K562 (cell line): ENCODE data around the gene SOX8. TPM values are rescaled to one million over a fixed set of nuclear protein-coding genes. Genes with fewer than 3 reads are reported as not detected.

Source experiments
- CBX1 ChIP-seq: sonication (generic); IDR thresholded peaks from 2 replicates; pipeline ENCODE4 v1.6.1; 2016; ENCODE audit warnings: antibody characterized with exemption, low read depth, mild to moderate bottlenecking
- ELF4 ChIP-seq: fragments of 450-650 bp; formaldehyde crosslinking; IDR thresholded peaks from 2 replicates; pipeline ENCODE4 v1.4.0; 2022; ENCODE audit warnings: missing genetic modification characterization
- GABPB1 ChIP-seq: sonication (generic); formaldehyde crosslinking; IDR thresholded peaks from 2 replicates; pipeline ENCODE4 v1.8.0; 2022; ENCODE audit warnings: mild to moderate bottlenecking, missing genetic modification reagents
- NELFE ChIP-seq: IDR thresholded peaks from 2 replicates; pipeline ENCODE4 v1.6.1; 2011; ENCODE audit warnings: mild to moderate bottlenecking; ENCODE audit not compliant: insufficient read depth, insufficient read length
- PTBP1 ChIP-seq: fragments of 200-400 bp; formaldehyde crosslinking; IDR thresholded peaks from 2 replicates; pipeline ENCODE4 v1.6.1; 2017; ENCODE audit warnings: low read depth, low read length
- RBM22 ChIP-seq: fragments of 200-400 bp; formaldehyde crosslinking; IDR thresholded peaks from 2 replicates; pipeline ENCODE4 v1.6.1; 2018; ENCODE audit warnings: low read length, low read depth; ENCODE audit not compliant: poor library complexity, severe bottlenecking
- RUNX1 ChIP-seq: sonication (generic); IDR thresholded peaks from 2 replicates; pipeline ENCODE4 v1.6.1; 2016; ENCODE audit warnings: antibody characterized with exemption, low read depth
- STAG1 ChIP-seq: sonication (generic); formaldehyde crosslinking; IDR thresholded peaks from 2 replicates; pipeline ENCODE4 v1.5.0; 2020; ENCODE audit warnings: missing genetic modification reagents, borderline replicate concordance
- U2AF2 ChIP-seq: fragments of 200-400 bp; formaldehyde crosslinking; optimal IDR thresholded peaks from 2 replicates; pipeline ENCODE3; 2017; ENCODE audit warnings: low read depth, mild to moderate bottlenecking, low read length
- XRCC5 ChIP-seq: fragments of 200-400 bp; formaldehyde crosslinking; IDR thresholded peaks from 2 replicates; pipeline ENCODE4 v1.6.1; 2017; ENCODE audit warnings: low read depth, mild to moderate bottlenecking, low read length
- ZNF282 ChIP-seq: sonication (generic); formaldehyde crosslinking; IDR thresholded peaks from 2 replicates; pipeline ENCODE4 v1.8.1; 2023; ENCODE audit warnings: missing genetic modification reagents
- polyA plus RNA-seq, 8 experiments: library from polyadenylated mRNA; depleted of rRNA in 4 of 8; stranded (reverse) in 5 of 8; unstranded in 3 of 8; fragments of >200 nt; fragmentation: Nextera tagmentation in 2 of 8; fragmentation: Illumina TruSeq in 1 of 8; extraction: Ambion mirVana in 2 of 8; extraction: Trizol in 1 of 8; gene quantifications; 2 replicates each; pipeline versions ENCODE4 v1.2.1 to v1.2.3, GENCODE V29; 2011 to 2014; ENCODE audit warnings: inconsistent platforms in 1 of 8, missing spikeins in 1 of 8
- total RNA-seq, 7 experiments: library from RNA; depleted of rRNA in 6 of 7; stranded (reverse); fragments of >200 nt in 6 of 7; fragmentation: Illumina TruSeq in 2 of 7; extraction: Trizol in 2 of 7; gene quantifications; 2 replicates each; pipeline versions ENCODE4 v1.2.1 to v1.2.3, GENCODE V29; 2011 to 2021; ENCODE audit warnings: low replicate concordance in 1 of 7
- TF ChIP-seq, protein P1 (sequence below): sonication (generic); formaldehyde crosslinking; IDR thresholded peaks from 2 replicates; pipeline ENCODE4 v1.8.0; 2022; ENCODE audit warnings: mild to moderate bottlenecking, missing genetic modification reagents
- TF ChIP-seq, protein P2 (sequence below): IDR thresholded peaks from 3 replicates; pipeline ENCODE4 v1.6.1; 2011; ENCODE audit warnings: borderline replicate concordance, mild to moderate bottlenecking, moderate library complexity; ENCODE audit not compliant: insufficient read length; ENCODE audit errors: extremely low read depth

The SOX8 gene
- total and polyA plus RNA-seq, 9 of the 15 experiments (the other 6 are each of a cell fraction or from before 2014, with no cell fraction given) = 0.07 to 0.15 (median 0.15) TPM; not detected in 6

GRCh38 chr16:970386-970765, 11.2 kb upstream of the SOX8 start (continued):
- TF ChIP-seq GABPB1 (CRISPR knock-in tag) (peak; percentile 65; the same call in 1 of the 2 replicates), ZNF282 (CRISPR knock-in tag) (0 out of 2 replicates have a peak, but pooled peaks have one; percentile 4), CBX1 (0 out of 2 replicates have a peak, but pooled peaks have one; percentile 35), RBM22 (no peak), NELFE (no peak), XRCC5 (peak; percentile 45; the same call in 1 of the 2 replicates), RUNX1 (no peak), STAG1 (CRISPR knock-in tag) (no peak), ELF4 (CRISPR knock-in tag) (no peak), PTBP1 (no peak), U2AF2 (no peak)
- TF ChIP-seq, protein P1, sequence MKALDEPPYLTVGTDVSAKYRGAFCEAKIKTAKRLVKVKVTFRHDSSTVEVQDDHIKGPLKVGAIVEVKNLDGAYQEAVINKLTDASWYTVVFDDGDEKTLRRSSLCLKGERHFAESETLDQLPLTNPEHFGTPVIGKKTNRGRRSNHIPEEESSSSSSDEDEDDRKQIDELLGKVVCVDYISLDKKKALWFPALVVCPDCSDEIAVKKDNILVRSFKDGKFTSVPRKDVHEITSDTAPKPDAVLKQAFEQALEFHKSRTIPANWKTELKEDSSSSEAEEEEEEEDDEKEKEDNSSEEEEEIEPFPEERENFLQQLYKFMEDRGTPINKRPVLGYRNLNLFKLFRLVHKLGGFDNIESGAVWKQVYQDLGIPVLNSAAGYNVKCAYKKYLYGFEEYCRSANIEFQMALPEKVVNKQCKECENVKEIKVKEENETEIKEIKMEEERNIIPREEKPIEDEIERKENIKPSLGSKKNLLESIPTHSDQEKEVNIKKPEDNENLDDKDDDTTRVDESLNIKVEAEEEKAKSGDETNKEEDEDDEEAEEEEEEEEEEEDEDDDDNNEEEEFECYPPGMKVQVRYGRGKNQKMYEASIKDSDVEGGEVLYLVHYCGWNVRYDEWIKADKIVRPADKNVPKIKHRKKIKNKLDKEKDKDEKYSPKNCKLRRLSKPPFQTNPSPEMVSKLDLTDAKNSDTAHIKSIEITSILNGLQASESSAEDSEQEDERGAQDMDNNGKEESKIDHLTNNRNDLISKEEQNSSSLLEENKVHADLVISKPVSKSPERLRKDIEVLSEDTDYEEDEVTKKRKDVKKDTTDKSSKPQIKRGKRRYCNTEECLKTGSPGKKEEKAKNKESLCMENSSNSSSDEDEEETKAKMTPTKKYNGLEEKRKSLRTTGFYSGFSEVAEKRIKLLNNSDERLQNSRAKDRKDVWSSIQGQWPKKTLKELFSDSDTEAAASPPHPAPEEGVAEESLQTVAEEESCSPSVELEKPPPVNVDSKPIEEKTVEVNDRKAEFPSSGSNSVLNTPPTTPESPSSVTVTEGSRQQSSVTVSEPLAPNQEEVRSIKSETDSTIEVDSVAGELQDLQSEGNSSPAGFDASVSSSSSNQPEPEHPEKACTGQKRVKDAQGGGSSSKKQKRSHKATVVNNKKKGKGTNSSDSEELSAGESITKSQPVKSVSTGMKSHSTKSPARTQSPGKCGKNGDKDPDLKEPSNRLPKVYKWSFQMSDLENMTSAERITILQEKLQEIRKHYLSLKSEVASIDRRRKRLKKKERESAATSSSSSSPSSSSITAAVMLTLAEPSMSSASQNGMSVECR (CRISPR knock-in tag) = no peak; the same call in 1 of the 2 replicates
- TF ChIP-seq, protein P2, sequence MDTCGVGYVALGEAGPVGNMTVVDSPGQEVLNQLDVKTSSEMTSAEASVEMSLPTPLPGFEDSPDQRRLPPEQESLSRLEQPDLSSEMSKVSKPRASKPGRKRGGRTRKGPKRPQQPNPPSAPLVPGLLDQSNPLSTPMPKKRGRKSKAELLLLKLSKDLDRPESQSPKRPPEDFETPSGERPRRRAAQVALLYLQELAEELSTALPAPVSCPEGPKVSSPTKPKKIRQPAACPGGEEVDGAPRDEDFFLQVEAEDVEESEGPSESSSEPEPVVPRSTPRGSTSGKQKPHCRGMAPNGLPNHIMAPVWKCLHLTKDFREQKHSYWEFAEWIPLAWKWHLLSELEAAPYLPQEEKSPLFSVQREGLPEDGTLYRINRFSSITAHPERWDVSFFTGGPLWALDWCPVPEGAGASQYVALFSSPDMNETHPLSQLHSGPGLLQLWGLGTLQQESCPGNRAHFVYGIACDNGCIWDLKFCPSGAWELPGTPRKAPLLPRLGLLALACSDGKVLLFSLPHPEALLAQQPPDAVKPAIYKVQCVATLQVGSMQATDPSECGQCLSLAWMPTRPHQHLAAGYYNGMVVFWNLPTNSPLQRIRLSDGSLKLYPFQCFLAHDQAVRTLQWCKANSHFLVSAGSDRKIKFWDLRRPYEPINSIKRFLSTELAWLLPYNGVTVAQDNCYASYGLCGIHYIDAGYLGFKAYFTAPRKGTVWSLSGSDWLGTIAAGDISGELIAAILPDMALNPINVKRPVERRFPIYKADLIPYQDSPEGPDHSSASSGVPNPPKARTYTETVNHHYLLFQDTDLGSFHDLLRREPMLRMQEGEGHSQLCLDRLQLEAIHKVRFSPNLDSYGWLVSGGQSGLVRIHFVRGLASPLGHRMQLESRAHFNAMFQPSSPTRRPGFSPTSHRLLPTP = no peak
